Esophagus squamous epithelium (tissue), 5 donors: ENCODE results near the gene STARD3. TPM values are rescaled to one million over a fixed set of nuclear protein-coding genes. Genes with fewer than 3 reads are reported as not detected.

Experiments
- DNase-seq: peaks from one replicate; lab custom pipeline; 2025; lab: John Stamatoyannopoulos, UW
- H3K27ac ChIP-seq, 4 donors: fragments of 200-600 bp; sonication (generic); one replicate each; pipeline ENCODE4 v1.5.1; 2016 to 2019; ENCODE audit warnings: mild to moderate bottlenecking in 1 of 4
- H3K27me3 ChIP-seq, 4 donors: fragments of 200-600 bp; sonication (generic); 1 replicate in 3 of 4; 2 replicates in 1 of 4; pipeline versions ENCODE4 v1.5.1 to v1.6.0; 2017 to 2021; ENCODE audit warnings: antibody characterized with exemption in 1 of 4
- H3K36me3 ChIP-seq, 3 donors: fragments of 200-600 bp; sonication (generic); one replicate each; pipeline ENCODE4 v1.5.1; 2016 to 2019
- H3K4me1 ChIP-seq, 3 donors: fragments of 200-600 bp; sonication (generic); one replicate each; pipeline ENCODE4 v1.5.1; 2017 to 2019
- H3K4me3 ChIP-seq, 4 donors: fragments of 200-600 bp; sonication (generic); 1 replicate in 3 of 4; 2 replicates in 1 of 4; pipeline ENCODE4 v1.5.1; 2016 to 2019; ENCODE audit warnings: mild to moderate bottlenecking in 2 of 4, moderate library complexity in 1 of 4
- H3K9me3 ChIP-seq, 3 donors: fragments of 200-600 bp; sonication (generic); one replicate each; pipeline ENCODE4 v1.5.1; 2016 to 2019
- CTCF ChIP-seq, 6 experiments: fragments of 450-650 bp in 4 of 6; fragments of 200-600 bp in 2 of 6; sonication (generic) in 2 of 6; IDR thresholded peaks; one replicate each; pipeline ENCODE4 v1.5.1; 2016 to 2019; ENCODE audit warnings: antibody characterized with exemption in 6 of 6, mild to moderate bottlenecking in 4 of 6, moderate library complexity in 4 of 6
- POLR2A ChIP-seq, 4 donors: fragments of 450-650 bp; IDR thresholded peaks; one replicate each; pipeline ENCODE4 v1.6.1; 2017; ENCODE audit warnings: antibody characterized with exemption in 4 of 4, mild to moderate bottlenecking in 4 of 4, moderate library complexity in 3 of 4
- WGBS, 2 donors: methylation state at CpG; one replicate each; pipeline ENCODE4 v1.1.5; 2018; 5-methylcytosine and 5-hydroxymethylcytosine counted together
- intact Hi-C: fragments of 100-400 bp; cut with DNase I; formaldehyde crosslinking; loops from one replicate; pipeline ENCODE4 v1.15.0; 2022
- total RNA-seq, 4 donors: library from RNA; depleted of rRNA; stranded (reverse); fragments of >200 nt; gene quantifications; one replicate each; pipeline ENCODE4 v1.1.0, GENCODE V29; 2016
- donor health status: DM: yes; HTN: yes; CAD: no.

Gene STARD3
- total RNA-seq, 4 donors from 2014 or later: 27.3 to 46.7 (median 33.4) TPM

GRCh38 chr17:39626171-39627046, 10.5 kb upstream of the STARD3 start, which contains the start of gene PPP1R1B:
TSS of gene PPP1R1B (plus strand) at chr17:39626952. CDS start at chr17:39627393, 441 bp downstream.
- no peaks in the 10 kb centered on the region for H3K36me3 ChIP-seq
- H3K4me1 ChIP-seq: peaks cover 39 to 82% (median 47%) of the 10 kb centered on the region in 3 donors
- H3K27me3 ChIP-seq: peaks cover 0 to 72% (median 9%) of the 10 kb centered on the region in 4 donors
- intact Hi-C loops: no loop called here
- H3K4me3 ChIP-seq: peak within 1 kb of the TSS; percentile 10 to 59 (median 40)
- H3K27ac ChIP-seq: peak within 1 kb of the TSS in 2 of 4 donors; percentile 42 to 80
- WGBS, 2 donors: 6 to 18% methylated on average over 21 to 22 of the region's 29 CpGs
- TF ChIP-seq POLR2A (IDR thresholded peaks at IDR 0.05) (no peak), CTCF (IDR thresholded peaks at IDR 0.05) (no peak)
- DNase-seq: no peak
- H3K9me3 ChIP-seq: no peaks in the 10 kb centered on the region

DNA sequence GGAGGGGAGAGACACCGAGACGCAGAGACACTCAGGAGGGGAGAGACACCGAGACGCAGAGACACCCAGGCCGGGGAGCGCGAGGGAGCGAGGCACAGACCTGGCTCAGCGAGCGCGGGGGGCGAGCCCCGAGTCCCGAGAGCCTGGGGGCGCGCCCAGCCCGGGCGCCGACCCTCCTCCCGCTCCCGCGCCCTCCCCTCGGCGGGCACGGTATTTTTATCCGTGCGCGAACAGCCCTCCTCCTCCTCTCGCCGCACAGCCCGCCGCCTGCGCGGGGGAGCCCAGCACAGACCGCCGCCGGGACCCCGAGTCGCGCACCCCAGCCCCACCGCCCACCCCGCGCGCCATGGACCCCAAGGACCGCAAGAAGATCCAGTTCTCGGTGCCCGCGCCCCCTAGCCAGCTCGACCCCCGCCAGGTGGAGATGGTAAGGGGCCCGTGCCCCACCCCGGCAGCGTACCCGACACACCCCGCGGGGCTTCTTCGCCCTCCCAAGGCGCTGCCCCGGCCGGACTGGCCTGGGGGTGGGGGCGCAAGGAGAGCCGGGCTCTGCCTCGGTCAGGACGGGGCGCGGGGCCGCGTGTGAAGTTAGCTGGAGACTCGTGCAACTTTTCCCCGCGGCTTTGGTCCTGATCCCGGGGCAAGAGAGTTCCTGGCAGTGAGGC, 9.8 kb upstream of the STARD3 start:
- no peak for DNase-seq
- intact Hi-C loops: no loop called here
- 1 to 10% methylated on average over 7 to 14 of the region's 72 CpGs for WGBS, 2 donors
- Histone ChIP-seq H3K4me1 (peaks cover 39 to 82% (median 45%) of the 10 kb centered on the region in 3 donors), H3K9me3 (no peaks in the 10 kb centered on the region), H3K27ac (peak overlapping the region in 2 of 4 donors; percentile 42 to 80), H3K4me3 (peak overlapping the region; percentile 10 to 59 (median 40)), H3K36me3 (no peaks in the 10 kb centered on the region), H3K27me3 (peaks cover 0 to 76% (median 9%) of the 10 kb centered on the region in 4 donors)
- TF ChIP-seq POLR2A (IDR thresholded peaks at IDR 0.05) (no peak), CTCF (IDR thresholded peaks at IDR 0.05) (no peak)

- TF ChIP-seq CTCF (IDR thresholded peaks at IDR 0.05) (no peak), POLR2A (IDR thresholded peaks at IDR 0.05) (no peak)
- intact Hi-C loops: no loop called here
- peaks cover 39 to 84% (median 42%) of the 10 kb centered on the region in 3 donors for H3K4me1 ChIP-seq
- DNase-seq: no peak
- H3K27me3 ChIP-seq: peaks cover 0 to 77% (median 9%) of the 10 kb centered on the region in 4 donors
- 17 to 49% methylated on average over 1 to 3 of the region's 16 CpGs for WGBS, 2 donors
- no peaks in the 10 kb centered on the region for H3K36me3 ChIP-seq
- H3K4me3 ChIP-seq: peak overlapping the region in 2 of 4 donors; percentile 50 to 59
- H3K9me3 ChIP-seq: no peaks in the 10 kb centered on the region
- H3K27ac ChIP-seq: peak overlapping the region in 2 of 4 donors; percentile 42 to 80
Measured at GRCh38 chr17:39627712-39628516, 9.0 kb upstream of the STARD3 start.

DNA sequence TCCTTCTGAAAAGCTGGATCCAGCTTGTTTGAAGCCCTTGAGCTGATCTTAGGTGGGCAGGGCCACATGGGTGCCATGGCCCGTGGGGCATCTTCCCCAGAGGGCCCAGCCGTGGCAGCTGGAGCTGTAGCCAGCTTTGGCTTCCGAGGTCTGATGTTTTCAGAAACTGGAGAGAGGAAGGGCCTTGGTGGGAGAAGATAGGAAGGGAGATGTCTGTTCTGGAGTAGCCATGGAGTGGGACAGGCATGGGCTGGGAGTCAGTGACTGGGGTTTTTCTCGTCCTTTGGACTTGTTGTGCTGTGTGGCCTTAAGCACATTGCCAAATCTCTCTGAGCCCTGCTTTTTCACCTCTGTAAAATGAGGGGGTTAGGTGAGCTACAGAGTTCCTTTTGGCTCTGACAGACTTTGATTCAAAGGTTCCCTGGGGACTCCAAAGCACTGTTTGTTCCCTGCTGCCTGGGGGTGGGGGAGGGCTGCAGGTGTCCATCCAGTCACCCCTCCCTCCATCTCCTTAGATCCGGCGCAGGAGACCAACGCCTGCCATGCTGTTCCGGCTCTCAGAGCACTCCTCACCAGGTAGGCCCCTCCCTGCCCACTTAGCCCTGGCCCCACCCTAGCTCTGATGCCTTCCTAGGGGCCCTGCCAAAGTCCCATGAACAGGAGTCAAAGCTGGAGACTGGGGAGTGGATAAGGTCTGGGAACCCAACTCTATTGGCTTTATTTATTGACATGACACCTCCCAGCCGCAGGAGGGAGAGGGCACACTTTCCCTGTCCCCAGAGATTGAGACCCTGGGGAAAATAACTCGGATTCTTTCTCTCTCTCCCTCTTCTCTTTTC, 8.1 kb upstream of the STARD3 start:
- no peak for TF ChIP-seq POLR2A (IDR thresholded peaks at IDR 0.05)
- no peak for TF ChIP-seq CTCF (IDR thresholded peaks at IDR 0.05)
- Histone ChIP-seq H3K4me1 (peaks cover 31 to 74% (median 33%) of the 10 kb centered on the region in 3 donors), H3K9me3 (no peaks in the 10 kb centered on the region), H3K27ac (peak overlapping the region in 1 of 4 donors; percentile 80), H3K36me3 (no peaks in the 10 kb centered on the region), H3K27me3 (peaks cover 0 to 77% (median 9%) of the 10 kb centered on the region in 4 donors), H3K4me3 (no peak overlapping the region)
- intact Hi-C loops: no loop called here
- DNase-seq: no peak
- 67 to 71% methylated on average over 4 to 9 of the region's 10 CpGs for WGBS, 2 donors
